Measurements from ENCODE around the gene RANBP10.

- TF ChIP-seq ZFX (IDR thresholded peaks at IDR 0.05; ENCODE audit: borderline replicate concordance) = no peak
- no peak for TF ChIP-seq CTCF (IDR thresholded peaks at IDR 0.05)
Measured at GRCh38 chr16:67710607-67711006, 95.8 kb downstream of the RANBP10 start.

Data from 22Rv1 (cell line).